RCC 7860 (cell line): ENCODE measurements around the gene SYCE3.
"Not testable (repeated sequence)": the region's sequence is repeated elsewhere in the genome, so short reads cannot be mapped to it uniquely, and the experiment has no call there.

ENCODE experiments used
- DNase-seq: peaks from one replicate; pipeline ENCODE4 v3.0.0-alpha.2; 2015; ENCODE audit warnings: low spot score
- FAIRE-seq: peaks from 2 replicates; lab custom pipeline; 2012; peaks lifted over from hg19 to GRCh38; lab: Jason Lieb, UNC

Gene SYCE3

GRCh38 chr22:50522806-50523438 lies 39.8 kb downstream of the SYCE3 start:
- DNase-seq (no peak), FAIRE-seq (no peak)

- FAIRE-seq = no peak
- DNase-seq = no peak
Observed at GRCh38 chr22:50522208-50522805, 40.4 kb downstream of the SYCE3 start.

GRCh38 chr22:50521710-50522109 lies 41.0 kb downstream of the SYCE3 start:
- DNase-seq (no peak), FAIRE-seq (no peak)

DNA sequence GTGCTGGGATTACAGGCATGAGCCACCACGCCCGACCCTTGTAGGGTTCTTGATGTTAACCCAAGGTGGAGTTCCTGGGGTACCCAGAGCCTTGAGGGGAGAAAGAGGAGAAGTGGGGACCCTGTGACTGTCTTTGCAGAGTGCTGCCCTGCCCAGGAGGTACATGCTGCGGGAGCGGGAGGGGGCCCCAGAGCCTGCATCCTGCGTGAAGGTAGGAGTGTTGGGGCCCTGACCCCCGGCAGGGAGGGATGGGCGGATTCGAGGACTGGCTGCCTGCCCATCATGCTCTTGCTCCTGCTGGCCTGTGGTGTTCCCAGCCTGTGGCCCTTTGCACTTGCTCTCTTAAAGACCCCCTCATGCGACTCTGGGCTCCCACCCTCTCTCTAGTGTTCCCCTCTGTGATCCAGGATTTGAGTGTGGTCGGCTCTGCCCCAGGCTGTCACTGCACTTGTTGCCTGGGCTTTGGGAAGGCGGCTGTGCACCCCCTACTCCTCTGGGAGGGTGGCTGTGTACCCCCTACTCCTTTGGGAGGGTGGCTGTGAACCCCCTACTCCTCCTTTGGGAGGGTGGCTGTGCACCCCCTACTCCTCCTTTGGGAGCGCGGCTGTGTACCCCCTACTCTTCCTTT lies 41.8 kb downstream of the SYCE3 start:
- DNase-seq (no peak), FAIRE-seq (no peak)

DNA sequence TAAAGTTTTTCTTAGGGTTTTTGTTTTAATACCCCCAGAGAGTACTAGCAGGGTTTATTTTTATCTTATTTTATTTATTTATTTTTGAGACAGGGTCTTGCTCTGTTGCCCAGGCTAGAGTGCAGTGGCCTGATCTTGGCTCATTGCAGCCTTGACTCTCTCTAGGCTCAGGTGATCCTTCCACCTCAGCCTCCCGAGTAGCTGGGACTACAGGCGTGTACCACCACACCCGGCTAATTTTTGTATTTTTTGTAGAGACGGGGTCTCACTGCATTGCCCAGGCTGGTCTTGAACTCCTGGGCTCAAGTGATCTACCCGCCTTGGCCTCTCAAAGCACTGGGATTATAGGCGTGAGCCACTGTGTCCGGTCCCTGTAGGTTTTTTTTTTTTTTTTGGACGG lies 42.5 kb downstream of the SYCE3 start:
- DNase-seq, FAIRE-seq: not testable (repeated sequence)

- no peak for FAIRE-seq
- DNase-seq = no peak
Observed at GRCh38 chr22:50519151-50519550, 43.6 kb downstream of the SYCE3 start.

- no peak for FAIRE-seq
- no peak for DNase-seq
Observed at GRCh38 chr22:50518606-50519005, 44.1 kb downstream of the SYCE3 start.

GRCh38 chr22:50517495-50518260 lies 45.0 kb downstream of the SYCE3 start:
- no peak for FAIRE-seq
- no peak for DNase-seq

- FAIRE-seq (no peak), DNase-seq (no peak)
Observed at GRCh38 chr22:50516891-50517290, 45.8 kb downstream of the SYCE3 start.

DNA sequence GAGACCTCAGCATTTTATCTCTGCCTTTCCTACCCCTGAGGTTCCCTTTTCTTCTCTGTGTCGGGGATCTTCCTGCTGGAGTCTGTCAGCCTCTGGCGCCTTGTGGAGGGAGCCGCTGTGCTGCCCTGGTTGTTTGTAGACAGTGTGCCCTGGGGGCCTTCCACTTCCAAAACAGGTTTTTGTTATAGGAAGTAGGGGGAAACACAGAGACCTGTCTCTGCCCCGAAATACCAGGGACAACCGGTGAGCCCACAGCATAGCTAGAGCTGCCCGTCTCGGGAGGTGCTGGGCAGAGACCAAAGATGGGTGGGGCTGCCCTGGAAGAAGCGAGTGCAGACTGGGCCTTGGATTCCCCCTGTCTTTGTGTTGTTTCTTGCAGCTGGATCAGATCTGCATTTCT lies 46.7 kb downstream of the SYCE3 start:
- DNase-seq (no peak), FAIRE-seq (no peak)

DNA sequence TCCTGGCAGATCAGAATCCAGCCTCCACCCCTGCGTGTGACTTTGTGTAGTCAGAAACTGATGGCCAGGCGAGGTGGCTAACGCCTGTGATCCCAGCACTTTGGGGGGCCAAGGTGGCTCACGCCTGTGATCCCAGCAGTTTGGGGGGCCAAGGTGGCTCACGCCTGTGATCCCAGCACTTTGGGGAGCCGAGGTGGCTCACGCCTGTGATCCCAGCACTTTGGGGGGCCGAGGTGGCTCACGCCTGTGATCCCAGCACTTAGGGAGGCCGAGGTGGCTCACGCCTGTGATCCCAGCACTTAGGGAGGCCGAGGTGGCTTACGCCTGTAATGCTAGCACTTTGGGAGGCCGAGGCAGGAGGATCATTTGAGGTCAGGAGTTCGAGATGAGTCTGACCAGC lies 49.5 kb downstream of the SYCE3 start:
- FAIRE-seq = no peak

GRCh38 chr22:50508897-50509296 lies 53.8 kb downstream of the SYCE3 start:
- FAIRE-seq = no peak
- DNase-seq = no peak

More for the DNA sequence above, 49.5 kb downstream of the SYCE3 start:
- no peak for DNase-seq

DNA sequence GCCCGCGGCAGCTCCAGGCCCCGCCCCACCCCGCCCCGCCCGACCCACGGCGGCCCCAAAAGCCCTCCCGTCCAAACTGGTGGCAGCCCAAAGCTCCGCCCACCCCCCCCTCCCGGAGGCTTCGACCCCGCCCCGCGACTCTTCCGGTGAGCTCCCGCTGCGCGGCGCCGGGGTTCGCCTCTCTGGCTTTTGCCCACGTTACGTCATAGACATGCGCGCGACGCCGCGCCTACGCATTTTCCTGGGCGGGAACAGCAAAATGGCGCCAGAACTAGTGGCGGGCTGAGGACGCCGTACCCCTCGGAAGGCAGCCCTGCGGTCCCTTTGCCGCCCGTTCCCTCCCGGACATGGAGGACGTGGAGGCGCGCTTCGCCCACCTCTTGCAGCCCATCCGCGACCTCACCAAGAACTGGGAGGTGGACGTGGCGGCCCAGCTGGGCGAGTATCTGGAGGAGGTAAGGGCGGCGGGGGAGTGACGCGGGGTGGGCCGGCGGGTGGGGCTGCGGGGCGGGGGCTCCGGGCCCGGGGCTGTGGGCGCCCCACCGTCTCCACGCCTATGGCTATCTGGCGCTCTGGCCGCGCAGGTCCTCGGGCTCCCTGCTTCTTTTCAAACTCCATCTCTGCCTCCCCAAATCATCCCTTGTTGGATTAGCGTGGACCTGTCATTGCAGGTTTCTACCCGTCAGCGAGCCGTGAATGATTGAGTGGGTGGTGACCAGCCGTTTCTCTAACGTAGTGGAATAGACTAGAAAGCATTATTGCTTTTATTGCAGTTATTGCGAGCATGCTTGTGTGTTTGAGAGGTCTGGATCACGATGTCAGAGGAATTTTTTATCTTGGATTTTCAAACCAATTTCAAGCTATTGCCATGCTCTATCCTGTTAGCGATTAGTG lies 54.5 kb downstream of the SYCE3 start, which contains the start of gene NCAPH2:
Gene NCAPH2 (plus strand): TSS at position 234 of the 894 bp plus-strand sequence. CDS start 114 bp downstream, at position 348.
- FAIRE-seq (no peak), DNase-seq (peak; percentile 89)

DNA sequence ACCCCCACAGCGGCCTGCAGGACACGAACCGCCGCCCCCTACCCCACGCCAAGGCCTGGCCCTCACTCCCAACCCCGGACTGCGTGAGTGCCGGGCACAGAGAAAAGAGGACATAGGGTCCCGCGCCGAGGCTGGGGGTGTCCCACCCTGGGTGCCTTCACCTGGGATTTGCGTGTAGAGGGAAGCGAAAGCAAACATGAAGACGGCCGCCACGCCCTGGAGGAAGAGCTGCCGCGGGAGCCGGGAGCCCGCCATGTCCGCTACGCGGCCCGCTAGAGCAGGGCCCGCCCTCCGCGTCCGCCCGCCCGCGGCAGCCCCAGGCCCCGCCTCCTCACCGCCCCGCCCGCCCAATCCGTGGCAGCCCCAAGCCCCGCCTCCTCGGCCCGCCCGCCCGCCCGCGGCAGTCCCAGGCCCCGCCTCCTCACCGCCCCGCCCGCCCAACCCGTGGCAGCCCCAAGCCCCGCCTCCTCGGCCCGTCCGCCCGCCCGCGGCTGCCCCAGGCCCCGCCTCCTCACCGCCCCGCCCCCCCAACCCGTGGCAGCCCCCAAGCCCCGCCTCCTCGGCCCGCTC lies 55.2 kb downstream of the SYCE3 start, which contains the start of gene LMF2:
Gene LMF2 (minus strand): TSS at position 282 of the 570 bp plus-strand sequence. CDS start 27 bp downstream, at position 255.
- DNase-seq (no peak), FAIRE-seq (no peak)

GRCh38 chr22:50506611-50507420 lies 55.9 kb downstream of the SYCE3 start:
- DNase-seq = peak; percentile 10
- no peak for FAIRE-seq

- FAIRE-seq (no peak), DNase-seq (no peak)
Observed at GRCh38 chr22:50505776-50506610, 56.7 kb downstream of the SYCE3 start.

GRCh38 chr22:50505276-50505775 lies 57.4 kb downstream of the SYCE3 start:
- DNase-seq = no peak

More at GRCh38 chr22:50505276-50505775, 57.4 kb downstream of the SYCE3 start:
- no peak for FAIRE-seq
